ENCODE results near the gene CSNK1G3. TPM values are rescaled to one million over a fixed set of nuclear protein-coding genes. Genes with fewer than 3 reads are reported as not detected.

CSNK1G3 gene
- total RNA-seq, 1 experiment from 2014 or later = 21.6 TPM

- Histone ChIP-seq H3K4me2 (ENCODE audit: low read length) (no peak overlapping the region), H2AFZ (ENCODE audit: low read length) (no peak overlapping the region), H3K27ac (ENCODE audit: low read length) (no peak overlapping the region), H3K4me3 (ENCODE audit: low read length) (no peak overlapping the region), H3K9me2 (replicated peaks; ENCODE audit: low read length) (no peaks in the 10 kb centered on the region), H4K20me1 (ENCODE audit: low read length) (no peaks in the 10 kb centered on the region), H3K9me3 (ENCODE audit: low read length) (no peaks in the 10 kb centered on the region), H3K79me2 (ENCODE audit: low read length) (no peaks in the 10 kb centered on the region), H3K27me3 (ENCODE audit: low read length) (no peaks in the 10 kb centered on the region), H3K9ac (ENCODE audit: low read length) (no peak overlapping the region), H3K36me3 (ENCODE audit: low read depth, low read length) (no peaks in the 10 kb centered on the region), H3K4me1 (ENCODE audit: insufficient read depth, low read length) (no peaks in the 10 kb centered on the region), H3F3A (ENCODE audit: low read length, unreplicated experiment) (no peaks in the 10 kb centered on the region)
- TF ChIP-seq EZH2 (IDR thresholded peaks at IDR 0.05; ENCODE audit: low read length, unreplicated experiment) (no peak), CTCF (conservative IDR thresholded peaks at IDR 0.05; ENCODE audit: low read depth, low read length) (no peak)
- intact Hi-C loops (cut with micrococcal nuclease) = no loop called here
- DNase-seq = peak; percentile 4
- ChIA-PET CTCF (no interaction called here), POLR2A (ENCODE audit: unreplicated experiment) (no interaction called here)
- no peak; the same call in 1 of the 2 replicates for ATAC-seq
- BruUV-seq (replicated peaks) = no TSS peak
Observed at GRCh38 chr5:123582550-123583285, 70.7 kb downstream of the CSNK1G3 start.

- Histone ChIP-seq H3K9me3 (ENCODE audit: low read length) (no peaks in the 10 kb centered on the region), H3K4me1 (ENCODE audit: insufficient read depth, low read length) (no peaks in the 10 kb centered on the region), H3K4me2 (ENCODE audit: low read length) (no peak overlapping the region), H3K9me2 (replicated peaks; ENCODE audit: low read length) (no peaks in the 10 kb centered on the region), H3K9ac (ENCODE audit: low read length) (no peak overlapping the region), H3K27ac (ENCODE audit: low read length) (no peak overlapping the region), H3K79me2 (ENCODE audit: low read length) (no peaks in the 10 kb centered on the region), H4K20me1 (ENCODE audit: low read length) (no peaks in the 10 kb centered on the region), H3K27me3 (ENCODE audit: low read length) (no peaks in the 10 kb centered on the region), H3K36me3 (ENCODE audit: low read depth, low read length) (no peaks in the 10 kb centered on the region), H2AFZ (ENCODE audit: low read length) (no peak overlapping the region), H3K4me3 (ENCODE audit: low read length) (no peak overlapping the region), H3F3A (ENCODE audit: low read length, unreplicated experiment) (no peaks in the 10 kb centered on the region)
- DNase-seq = no peak
- no peak for ATAC-seq
- TF ChIP-seq EZH2phosphoT487 (IDR thresholded peaks at IDR 0.05; ENCODE audit: borderline replicate concordance, low read length) = no peak
- no peak for TF ChIP-seq CTCF (conservative IDR thresholded peaks at IDR 0.05; ENCODE audit: low read depth, low read length)
- no peak for TF ChIP-seq EZH2 (IDR thresholded peaks at IDR 0.05; ENCODE audit: low read length, unreplicated experiment)
- CTCF ChIA-PET = no interaction called here
- intact Hi-C loops (cut with micrococcal nuclease) = no loop called here
- POLR2A ChIA-PET (ENCODE audit: unreplicated experiment) = no interaction called here
- BruUV-seq (replicated peaks) = no TSS peak
Observed at GRCh38 chr5:123585871-123586270, 73.9 kb downstream of the CSNK1G3 start.

- Histone ChIP-seq H4K20me1 (ENCODE audit: low read length) (no peaks in the 10 kb centered on the region), H3K4me2 (ENCODE audit: low read length) (no peak overlapping the region), H3K27me3 (ENCODE audit: low read length) (no peaks in the 10 kb centered on the region), H3K4me3 (ENCODE audit: low read length) (no peak overlapping the region), H2AFZ (ENCODE audit: low read length) (no peak overlapping the region), H3F3A (ENCODE audit: low read length, unreplicated experiment) (no peaks in the 10 kb centered on the region), H3K9me3 (ENCODE audit: low read length) (no peaks in the 10 kb centered on the region), H3K9ac (ENCODE audit: low read length) (no peak overlapping the region), H3K36me3 (ENCODE audit: low read depth, low read length) (no peaks in the 10 kb centered on the region; the same call in 1 of the 2 replicates), H3K79me2 (ENCODE audit: low read length) (no peaks in the 10 kb centered on the region), H3K4me1 (ENCODE audit: insufficient read depth, low read length) (no peaks in the 10 kb centered on the region), H3K9me2 (replicated peaks; ENCODE audit: low read length) (no peaks in the 10 kb centered on the region), H3K27ac (ENCODE audit: low read length) (no peak overlapping the region)
- no peak for TF ChIP-seq EZH2phosphoT487 (IDR thresholded peaks at IDR 0.05; ENCODE audit: borderline replicate concordance, low read length)
- no peak for TF ChIP-seq EZH2 (IDR thresholded peaks at IDR 0.05; ENCODE audit: low read length, unreplicated experiment)
- no peak for TF ChIP-seq CTCF (conservative IDR thresholded peaks at IDR 0.05; ENCODE audit: low read depth, low read length)
- ChIA-PET POLR2A (ENCODE audit: unreplicated experiment) (no interaction called here), CTCF (no interaction called here)
- DNase-seq (no peak), ATAC-seq (no peak)
- no TSS peak for BruUV-seq (replicated peaks)
- intact Hi-C loops (cut with micrococcal nuclease) = no loop called here
Observed at GRCh38 chr5:123594434-123594833, 82.5 kb downstream of the CSNK1G3 start.
